Erythroblast (primary cell): ENCODE measurements around the gene FBN3.

Experiments used
- GATA1 ChIP-seq: IDR thresholded peaks from 2 replicates; pipeline ENCODE4 v1.6.1; 2011; ENCODE audit warnings: low read depth, mild to moderate bottlenecking, control low read depth, low read length, moderate library complexity
- POLR2A ChIP-seq: IDR thresholded peaks from 2 replicates; pipeline ENCODE4 v1.6.1; 2011; ENCODE audit warnings: mild to moderate bottlenecking, low read length

DNA sequence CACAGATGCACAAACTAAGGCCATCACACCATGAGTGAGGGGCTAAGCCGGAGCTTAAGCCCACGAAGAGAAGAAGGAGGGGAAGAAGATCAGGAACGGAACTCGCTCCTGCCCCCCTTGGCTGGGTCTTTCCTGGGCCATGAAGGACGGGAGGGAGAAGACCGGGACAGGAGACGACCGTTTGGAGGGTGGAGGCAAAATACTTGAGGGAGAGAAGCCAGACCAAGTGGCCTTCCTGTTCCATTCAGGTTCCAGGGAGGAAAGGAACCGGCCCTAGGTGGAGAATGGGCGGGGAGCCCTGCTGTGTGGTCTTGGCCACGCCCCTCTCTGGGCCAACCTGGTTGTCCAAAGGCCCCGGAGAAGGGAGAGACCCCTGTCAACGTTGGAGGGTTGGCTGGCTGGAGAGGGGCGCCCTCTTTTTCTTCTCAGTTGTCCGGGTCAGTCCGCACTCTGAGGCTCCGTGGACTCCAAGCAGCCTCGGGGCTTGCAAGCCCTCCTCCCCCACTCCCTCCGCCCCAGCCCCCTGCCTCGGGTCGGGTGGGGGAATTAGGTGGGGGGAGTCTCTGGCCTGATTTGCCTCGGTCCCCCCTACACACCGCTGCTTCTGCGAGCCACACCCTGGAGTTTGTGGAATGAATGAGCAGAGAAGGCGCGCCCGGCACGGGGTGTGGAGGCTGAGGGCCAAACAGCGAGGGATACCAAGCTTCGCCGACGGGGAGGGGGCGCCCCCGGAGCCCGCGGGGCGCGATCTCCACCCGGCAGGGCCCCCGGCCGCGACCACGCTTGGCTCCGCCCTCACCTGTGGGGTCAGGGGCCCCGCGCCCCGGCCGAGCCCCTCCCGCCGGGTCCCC, 757 bp downstream of the FBN3 start:
- TF ChIP-seq POLR2A (no peak), GATA1 (no peak)
